Measurements from ENCODE around the gene PAX5.

PAX5 gene

GRCh38 chr9:37036776-37037502 lies 2.9 kb upstream of the PAX5 start:
- DNase-seq: no peak

- DNase-seq: no peak
These were observed 2.3 kb upstream of the PAX5 start for GRCh38 chr9:37036371-37036775.

DNA sequence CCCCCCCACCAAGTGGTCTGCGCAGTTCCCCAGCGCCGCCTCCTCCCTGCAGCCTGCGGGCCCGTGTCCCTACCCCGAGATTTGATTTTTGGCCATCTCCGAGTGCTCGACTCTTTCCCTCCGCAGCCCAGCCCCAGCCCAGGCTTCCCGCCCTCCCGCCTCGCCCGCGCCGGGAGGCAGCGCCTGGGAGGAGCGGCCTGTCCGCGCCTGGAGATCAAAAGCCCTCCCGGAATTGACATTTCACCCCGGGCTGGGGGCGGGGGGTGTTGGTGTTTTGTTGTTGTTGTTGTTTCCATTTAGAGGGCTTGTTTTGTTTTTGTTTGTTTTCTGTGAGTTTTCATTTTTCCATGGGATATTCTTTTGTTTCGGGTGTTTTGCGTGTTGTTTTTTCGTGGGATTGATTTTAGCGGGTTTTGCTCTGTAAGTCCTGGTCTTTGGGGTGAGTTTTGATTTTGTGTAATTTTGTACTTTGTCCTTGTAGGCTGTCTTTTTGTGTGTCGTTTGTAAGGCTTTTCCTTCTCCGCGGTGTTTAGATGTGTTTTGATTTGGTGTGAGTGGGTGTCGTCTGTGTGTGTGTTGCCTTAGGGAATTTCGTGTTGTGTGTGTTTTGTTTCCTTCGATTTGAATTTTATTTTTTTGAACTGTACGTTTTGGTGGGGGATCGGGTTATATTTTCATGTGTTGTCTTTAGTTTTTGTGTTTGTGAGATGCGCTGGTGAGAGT lies 1.7 kb upstream of the PAX5 start:
- DNase-seq: no peak

- DNase-seq: no peak
These were observed 1.0 kb upstream of the PAX5 start for GRCh38 chr9:37034938-37035647.

DNA sequence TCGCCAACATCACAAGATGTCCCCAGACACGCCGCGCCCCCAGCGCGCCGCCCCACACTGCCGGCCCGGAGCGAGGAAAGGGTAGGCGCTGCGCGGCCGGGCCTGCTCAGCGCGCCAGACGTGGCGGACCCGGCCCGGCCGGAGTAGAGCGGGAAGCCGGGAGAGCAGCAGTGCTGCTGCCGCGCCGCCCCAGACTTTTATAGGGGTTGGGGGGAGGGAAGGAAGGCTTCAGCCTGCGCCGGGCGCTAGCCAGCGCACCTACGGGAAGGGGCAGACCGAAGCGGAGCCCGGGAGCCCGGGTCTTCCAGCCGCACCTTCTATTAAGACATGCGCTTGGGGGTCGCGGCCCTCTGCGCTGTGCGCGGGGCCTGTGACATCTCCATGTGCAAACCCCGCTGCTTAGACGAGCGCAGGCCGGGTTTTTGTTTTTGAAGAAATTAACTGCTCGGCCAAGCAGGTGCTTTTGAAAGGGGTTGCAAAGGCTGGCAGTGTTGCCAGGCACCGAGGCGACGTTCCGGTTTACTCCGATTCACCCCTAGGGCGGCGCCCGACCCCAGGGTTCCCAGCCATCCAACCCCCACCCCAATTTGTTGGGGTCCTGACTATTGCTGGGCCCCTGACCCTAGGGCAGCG lies 353 bp upstream of the PAX5 start:
- DNase-seq: no peak

DNA sequence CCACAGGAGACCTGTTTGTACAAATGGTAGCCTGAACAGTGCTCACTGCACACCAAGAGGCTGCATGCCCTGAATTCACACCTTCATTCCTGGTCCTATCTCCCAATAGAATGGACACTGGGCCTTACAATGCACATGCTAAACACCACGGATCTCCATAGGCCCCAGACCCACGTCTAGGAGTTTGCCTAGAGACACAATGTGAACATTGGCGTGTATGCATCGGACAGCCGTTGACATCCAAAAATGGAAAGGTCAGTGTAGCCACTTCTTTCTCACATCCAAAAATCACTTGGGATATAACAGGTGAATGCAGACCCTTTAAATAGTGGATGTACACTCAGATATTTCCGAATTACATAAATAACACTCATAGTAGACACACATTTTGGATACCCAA lies 927 bp downstream of the PAX5 start:
- DNase-seq: no peak

- no peak for DNase-seq
These were observed 1.4 kb downstream of the PAX5 start for GRCh38 chr9:37032713-37033112.

GRCh38 chr9:37031902-37032301 lies 2.2 kb downstream of the PAX5 start:
- no peak for DNase-seq

DNA sequence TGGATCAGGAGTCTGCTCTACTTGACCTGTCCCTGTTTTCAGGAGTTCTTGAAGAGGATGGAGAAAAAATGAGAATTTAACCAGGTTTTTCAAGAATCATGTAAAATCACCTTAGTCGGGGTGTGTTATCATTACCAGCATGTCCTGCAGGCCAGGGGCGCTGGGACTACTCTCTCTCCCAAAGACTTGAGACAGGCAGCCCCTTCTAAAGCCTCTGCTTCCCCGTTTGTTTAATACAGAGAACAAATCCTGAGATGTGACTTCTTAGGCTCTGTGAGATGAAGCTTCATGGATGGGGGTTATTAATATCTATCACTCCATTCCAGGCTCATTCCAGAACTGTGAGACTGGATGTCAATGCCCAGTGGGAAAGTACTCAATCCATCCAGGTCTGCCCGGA lies 3.0 kb downstream of the PAX5 start:
- DNase-seq: no peak

GRCh38 chr9:37030611-37030939 lies 3.5 kb downstream of the PAX5 start:
- no peak for DNase-seq

DNA sequence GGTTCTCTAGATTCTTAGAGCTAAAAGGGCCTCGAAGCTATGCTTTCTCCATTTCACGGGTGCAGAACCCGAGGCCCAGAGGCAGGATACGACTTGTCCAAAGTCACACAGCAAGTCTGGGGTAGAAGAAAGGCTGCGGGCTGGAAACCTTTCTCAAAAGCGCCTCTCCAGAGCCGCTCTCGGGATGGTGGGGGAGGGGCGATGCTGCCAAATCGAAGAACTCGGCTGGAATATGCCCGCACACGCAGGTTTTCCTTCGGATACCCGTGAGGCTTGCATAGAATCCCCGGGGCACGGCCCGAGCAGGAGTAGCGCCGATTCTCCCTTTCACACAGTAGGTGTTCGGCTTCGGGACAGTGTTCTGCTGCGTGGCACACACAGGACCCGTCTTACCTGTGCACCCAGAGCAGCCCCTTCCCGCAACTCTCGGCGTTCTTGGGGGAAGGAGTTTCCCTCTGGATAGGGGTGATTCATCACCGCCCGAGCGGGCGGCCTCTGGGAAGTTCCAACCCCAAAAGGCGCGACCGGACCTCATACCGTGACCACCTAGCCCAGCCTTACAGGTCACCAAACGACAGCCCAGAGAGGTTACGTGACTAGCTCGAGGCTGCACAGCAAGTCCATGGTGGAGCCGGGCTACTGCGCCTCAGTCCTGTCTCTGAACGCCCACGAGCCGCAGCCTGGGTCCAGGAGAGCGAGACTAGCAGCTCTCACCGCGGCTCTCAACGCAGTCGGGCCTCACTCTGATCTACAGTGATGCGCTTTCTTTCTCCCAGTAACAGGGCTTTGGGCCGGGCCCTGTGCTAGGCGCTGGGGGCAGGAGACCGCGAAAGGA lies 4.1 kb downstream of the PAX5 start:
- no peak for DNase-seq

GRCh38 chr9:37029304-37029775 lies 4.7 kb downstream of the PAX5 start:
- no peak for DNase-seq

DNA sequence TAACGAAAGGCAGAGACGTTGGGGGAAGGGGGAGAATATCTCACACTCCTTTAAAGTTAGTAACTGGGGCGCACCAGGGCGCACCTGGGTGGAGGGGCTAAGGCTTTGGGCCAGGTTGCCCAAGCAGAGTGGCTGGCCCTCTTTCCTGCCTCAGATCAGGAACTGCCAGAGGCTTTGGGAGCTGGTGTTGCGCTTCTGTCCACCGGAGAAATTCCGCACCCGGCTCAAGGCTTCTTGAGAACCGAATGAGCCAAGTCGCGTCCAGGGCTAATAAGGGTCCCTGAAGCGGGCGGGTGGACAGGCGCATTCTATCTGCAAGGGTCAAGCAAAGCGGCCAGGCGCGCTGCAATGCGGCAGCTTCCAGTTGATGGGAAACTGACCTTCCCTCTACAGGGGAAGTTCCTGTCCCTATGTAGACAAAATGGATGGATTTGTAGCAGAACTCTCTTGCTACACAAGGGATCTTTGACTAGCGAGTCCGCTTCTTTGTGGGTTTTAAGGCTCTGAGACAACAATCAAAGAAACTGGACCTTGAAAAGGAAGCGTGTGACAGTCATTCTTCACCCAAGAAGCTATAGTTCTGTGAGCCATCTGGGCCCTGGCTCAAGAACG lies 5.5 kb downstream of the PAX5 start:
- no peak for DNase-seq

DNA sequence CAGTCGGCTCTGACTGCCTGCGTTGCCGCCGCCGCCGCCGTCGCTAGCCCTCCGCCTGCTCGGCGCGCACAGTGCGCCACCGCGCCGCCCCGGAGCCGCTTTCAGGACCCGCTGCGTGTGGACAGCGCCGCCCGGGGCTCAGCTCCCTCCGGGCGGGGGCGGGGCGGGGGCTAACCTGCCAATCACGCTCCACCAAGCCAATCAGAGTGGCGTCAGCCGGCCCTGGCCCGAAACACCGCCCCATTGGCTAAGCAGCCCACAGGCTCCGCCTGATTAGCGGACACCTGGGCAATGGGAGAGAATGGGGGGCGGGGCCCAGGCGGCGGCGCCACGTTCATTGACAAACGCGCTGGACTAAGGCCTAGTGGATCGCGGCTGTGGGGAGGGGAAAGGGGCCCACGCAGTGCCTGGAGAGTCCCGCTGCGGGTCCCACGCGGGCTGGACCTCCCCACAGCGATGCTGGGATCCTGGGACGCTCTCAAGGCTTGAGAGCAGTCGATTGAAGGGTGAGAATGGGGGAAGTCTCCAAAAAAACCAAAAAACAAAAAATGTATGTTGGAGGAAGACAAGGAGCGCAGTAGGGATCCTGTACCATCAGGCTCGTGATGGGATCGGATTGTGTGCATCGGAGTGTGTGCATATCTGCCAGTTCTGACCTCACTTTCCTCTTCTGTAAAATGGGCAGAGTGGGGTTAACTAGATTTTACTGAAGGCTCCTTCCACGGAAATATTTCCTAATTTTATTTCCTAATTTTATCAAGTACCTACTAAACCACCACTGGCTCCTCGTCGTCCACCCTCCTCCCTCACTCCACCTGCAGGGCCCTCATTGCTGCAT lies 6.3 kb downstream of the PAX5 start:
- peak; percentile 98 for DNase-seq

- DNase-seq: peak; percentile 56
These were observed 7.0 kb downstream of the PAX5 start for GRCh38 chr9:37026931-37027581.

- DNase-seq: peak; percentile 58
These were observed 7.7 kb downstream of the PAX5 start for GRCh38 chr9:37026113-37026930.

- no peak for DNase-seq
These were observed 8.3 kb downstream of the PAX5 start for GRCh38 chr9:37025823-37026112.

DNA sequence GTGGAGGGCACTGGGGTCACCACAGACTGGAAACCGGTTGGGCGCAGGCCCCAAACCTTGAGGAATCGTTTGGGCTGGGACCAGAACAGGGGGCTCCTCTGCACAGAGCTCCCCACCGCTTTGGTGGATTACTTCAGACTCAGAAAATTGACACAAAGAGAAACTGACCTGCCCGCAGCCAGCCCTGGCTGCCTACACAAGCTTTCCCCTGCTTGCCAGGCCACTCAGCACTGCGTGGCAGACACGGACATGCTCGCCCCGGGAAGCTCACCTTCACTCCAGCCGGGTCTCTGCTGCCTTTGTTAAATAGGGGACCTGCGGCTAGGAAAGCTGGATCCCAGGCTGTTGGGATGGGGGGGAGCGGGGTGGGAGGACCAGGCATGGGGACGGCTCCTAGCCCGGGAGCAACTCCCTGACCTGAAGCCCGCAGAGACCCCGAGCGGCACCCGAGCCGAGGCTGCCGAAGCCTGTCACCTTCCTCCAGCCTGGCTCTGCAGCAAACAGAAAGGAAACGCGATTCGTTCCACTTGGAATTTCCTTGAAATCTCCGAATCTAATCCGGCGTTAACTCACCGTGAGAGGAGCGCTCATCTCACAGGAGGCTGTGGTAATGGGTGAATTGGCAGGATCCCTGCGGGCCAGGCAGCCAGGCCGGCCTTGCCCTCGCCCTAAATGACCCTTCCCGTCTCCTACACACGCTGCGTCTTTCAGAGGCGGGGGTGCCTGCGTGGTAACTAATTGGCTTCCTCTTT lies 8.8 kb downstream of the PAX5 start:
- DNase-seq: peak; percentile 37

- DNase-seq: no peak
These were observed 16.5 kb downstream of the PAX5 start for GRCh38 chr9:37017546-37017945.

All from NCI-H82 (cell line).